Stimulated activated naive CD8-positive, alpha-beta T cell treated with anti-CD3 and anti-CD28 coated beads, Interleukin-15, Interleukin-2, amounts not matched to agents 100 ng/mL and 50 ng/mL, for 24 hours (primary cell): ENCODE measurements around the gene NPAS3.

Source experiments
- H3K27ac Mint-ChIP-seq: one replicate; pipeline ENCODE4 v1.8.0; 2021; ENCODE audit warnings: mild to moderate bottlenecking, mixed read lengths
- H3K27me3 Mint-ChIP-seq: one replicate; pipeline ENCODE4 v1.8.0; 2021; ENCODE audit warnings: mixed read lengths
- H3K36me3 Mint-ChIP-seq: one replicate; pipeline ENCODE4 v1.8.0; 2021; ENCODE audit warnings: low read depth, mixed read lengths
- H3K4me1 Mint-ChIP-seq: one replicate; pipeline ENCODE4 v1.8.0; 2021; ENCODE audit warnings: low read depth, mixed read lengths
- H3K4me3 Mint-ChIP-seq: one replicate; pipeline ENCODE4 v1.8.0; 2021; ENCODE audit warnings: mild to moderate bottlenecking, mixed read lengths
- H3K9me3 Mint-ChIP-seq: one replicate; pipeline ENCODE4 v1.8.0; 2021; ENCODE audit warnings: mixed read lengths

NPAS3 gene

GRCh38 chr14:33610121-33610520, 671.4 kb downstream of the NPAS3 start:
- H3K9me3 Mint-ChIP-seq: no peaks in the 10 kb centered on the region
- no peaks in the 10 kb centered on the region for H3K36me3 Mint-ChIP-seq
- H3K4me1 Mint-ChIP-seq: no peaks in the 10 kb centered on the region
- H3K4me3 Mint-ChIP-seq: no peak overlapping the region
- no peak overlapping the region for H3K27ac Mint-ChIP-seq
- no peaks in the 10 kb centered on the region for H3K27me3 Mint-ChIP-seq

GRCh38 chr14:33611405-33612196, 672.9 kb downstream of the NPAS3 start:
- Mint-ChIP-seq H3K27ac (no peak overlapping the region), H3K4me3 (no peak overlapping the region), H3K27me3 (no peaks in the 10 kb centered on the region), H3K4me1 (no peaks in the 10 kb centered on the region), H3K9me3 (no peaks in the 10 kb centered on the region), H3K36me3 (no peaks in the 10 kb centered on the region)

GRCh38 chr14:33612197-33612505, 673.5 kb downstream of the NPAS3 start:
- Mint-ChIP-seq H3K27me3 (no peaks in the 10 kb centered on the region), H3K36me3 (no peaks in the 10 kb centered on the region), H3K9me3 (no peaks in the 10 kb centered on the region), H3K4me1 (no peaks in the 10 kb centered on the region), H3K27ac (no peak overlapping the region), H3K4me3 (no peak overlapping the region)

DNA sequence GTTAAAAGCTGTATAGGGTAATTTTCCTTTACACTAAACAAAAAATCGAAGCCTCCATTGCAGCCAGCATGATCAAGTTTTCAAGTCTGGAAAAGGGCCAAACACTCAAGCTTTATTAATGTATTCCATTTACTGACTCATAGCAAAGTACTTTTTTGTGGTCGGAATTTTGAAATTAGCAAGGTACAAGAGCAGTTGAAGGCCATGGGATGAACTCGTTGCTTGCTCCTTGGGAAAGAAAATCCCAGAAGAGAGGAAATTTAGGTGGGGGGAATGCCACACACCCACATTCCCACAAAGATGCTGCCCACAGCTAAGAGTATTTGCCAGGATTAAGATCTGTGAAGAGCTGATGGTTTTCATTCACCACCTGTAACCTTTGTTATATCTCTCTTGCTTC, 678.5 kb downstream of the NPAS3 start:
- no peaks in the 10 kb centered on the region for H3K27me3 Mint-ChIP-seq
- H3K27ac Mint-ChIP-seq: no peak overlapping the region
- H3K9me3 Mint-ChIP-seq: no peaks in the 10 kb centered on the region
- H3K4me1 Mint-ChIP-seq: no peaks in the 10 kb centered on the region
- H3K36me3 Mint-ChIP-seq: no peaks in the 10 kb centered on the region
- H3K4me3 Mint-ChIP-seq: no peak overlapping the region

- H3K4me1 Mint-ChIP-seq: no peaks in the 10 kb centered on the region
- H3K9me3 Mint-ChIP-seq: no peaks in the 10 kb centered on the region
- no peaks in the 10 kb centered on the region for H3K36me3 Mint-ChIP-seq
- H3K27me3 Mint-ChIP-seq: no peaks in the 10 kb centered on the region
- no peak overlapping the region for H3K4me3 Mint-ChIP-seq
- H3K27ac Mint-ChIP-seq: no peak overlapping the region
Measured at GRCh38 chr14:33618361-33619105, 679.9 kb downstream of the NPAS3 start.

GRCh38 chr14:33622496-33622895, 683.8 kb downstream of the NPAS3 start:
- Mint-ChIP-seq H3K9me3 (no peaks in the 10 kb centered on the region), H3K4me1 (no peaks in the 10 kb centered on the region), H3K36me3 (no peaks in the 10 kb centered on the region), H3K4me3 (no peak overlapping the region), H3K27ac (no peak overlapping the region), H3K27me3 (no peaks in the 10 kb centered on the region)

GRCh38 chr14:33629792-33630191, 691.1 kb downstream of the NPAS3 start:
- Mint-ChIP-seq H3K9me3 (no peaks in the 10 kb centered on the region), H3K27ac (no peak overlapping the region), H3K36me3 (no peaks in the 10 kb centered on the region), H3K4me3 (no peak overlapping the region), H3K4me1 (no peaks in the 10 kb centered on the region), H3K27me3 (no peaks in the 10 kb centered on the region)

DNA sequence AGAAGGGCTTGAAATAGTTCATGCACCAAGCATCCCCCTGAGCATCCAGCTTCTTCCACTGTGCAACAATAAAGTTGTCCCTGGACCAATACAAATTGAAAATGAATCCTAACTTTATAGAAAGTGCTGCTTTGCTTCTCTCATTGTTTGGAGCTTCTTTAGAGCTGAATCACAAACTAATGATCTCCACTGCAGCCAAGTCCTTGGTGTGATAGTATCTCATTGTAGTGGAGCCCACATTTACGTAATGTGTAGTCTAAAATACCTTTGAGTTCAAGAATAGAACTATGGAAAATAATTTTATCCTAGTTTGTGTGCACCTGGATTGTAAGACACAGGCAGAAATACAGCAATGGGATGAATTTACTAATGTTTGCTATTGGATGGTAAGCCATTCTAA, 692.3 kb downstream of the NPAS3 start:
- H3K27ac Mint-ChIP-seq: no peak overlapping the region
- H3K9me3 Mint-ChIP-seq: no peaks in the 10 kb centered on the region
- no peaks in the 10 kb centered on the region for H3K27me3 Mint-ChIP-seq
- no peak overlapping the region for H3K4me3 Mint-ChIP-seq
- H3K4me1 Mint-ChIP-seq: no peaks in the 10 kb centered on the region
- H3K36me3 Mint-ChIP-seq: no peaks in the 10 kb centered on the region

- Mint-ChIP-seq H3K4me1 (no peaks in the 10 kb centered on the region), H3K36me3 (no peaks in the 10 kb centered on the region), H3K4me3 (no peak overlapping the region), H3K27me3 (no peaks in the 10 kb centered on the region), H3K27ac (no peak overlapping the region), H3K9me3 (no peaks in the 10 kb centered on the region)
Measured at GRCh38 chr14:33631441-33631840, 692.8 kb downstream of the NPAS3 start.

GRCh38 chr14:33634631-33635030, 696.0 kb downstream of the NPAS3 start:
- Mint-ChIP-seq H3K27ac (no peak overlapping the region), H3K4me1 (no peaks in the 10 kb centered on the region), H3K36me3 (no peaks in the 10 kb centered on the region), H3K27me3 (no peaks in the 10 kb centered on the region), H3K9me3 (no peaks in the 10 kb centered on the region), H3K4me3 (no peak overlapping the region)

DNA sequence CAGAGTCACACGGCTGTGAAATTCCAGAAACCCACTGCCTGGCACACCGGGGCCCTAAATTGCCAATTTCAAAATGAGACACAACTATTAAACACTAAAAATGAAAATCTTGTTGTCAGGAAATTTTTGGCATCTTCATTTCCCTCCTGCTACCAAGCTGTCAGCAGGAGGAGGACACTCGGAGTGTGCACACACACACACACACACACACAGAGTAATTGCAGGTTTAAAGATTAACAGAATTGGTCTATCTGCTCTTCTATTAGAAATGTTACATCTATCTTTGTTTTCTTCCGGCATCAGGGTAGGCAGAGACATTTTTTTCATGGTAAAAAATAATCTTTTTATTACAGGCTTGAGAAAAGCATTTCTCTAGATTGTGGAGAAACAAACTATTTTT, 698.0 kb downstream of the NPAS3 start:
- Mint-ChIP-seq H3K9me3 (no peaks in the 10 kb centered on the region), H3K4me1 (no peaks in the 10 kb centered on the region), H3K27me3 (no peaks in the 10 kb centered on the region), H3K4me3 (no peak overlapping the region), H3K27ac (no peak overlapping the region), H3K36me3 (no peaks in the 10 kb centered on the region)

GRCh38 chr14:33642080-33642479, 703.4 kb downstream of the NPAS3 start:
- Mint-ChIP-seq H3K9me3 (no peaks in the 10 kb centered on the region), H3K27me3 (peaks cover 3% of the 10 kb centered on the region), H3K4me3 (no peak overlapping the region), H3K27ac (no peak overlapping the region), H3K4me1 (no peaks in the 10 kb centered on the region), H3K36me3 (no peaks in the 10 kb centered on the region)

DNA sequence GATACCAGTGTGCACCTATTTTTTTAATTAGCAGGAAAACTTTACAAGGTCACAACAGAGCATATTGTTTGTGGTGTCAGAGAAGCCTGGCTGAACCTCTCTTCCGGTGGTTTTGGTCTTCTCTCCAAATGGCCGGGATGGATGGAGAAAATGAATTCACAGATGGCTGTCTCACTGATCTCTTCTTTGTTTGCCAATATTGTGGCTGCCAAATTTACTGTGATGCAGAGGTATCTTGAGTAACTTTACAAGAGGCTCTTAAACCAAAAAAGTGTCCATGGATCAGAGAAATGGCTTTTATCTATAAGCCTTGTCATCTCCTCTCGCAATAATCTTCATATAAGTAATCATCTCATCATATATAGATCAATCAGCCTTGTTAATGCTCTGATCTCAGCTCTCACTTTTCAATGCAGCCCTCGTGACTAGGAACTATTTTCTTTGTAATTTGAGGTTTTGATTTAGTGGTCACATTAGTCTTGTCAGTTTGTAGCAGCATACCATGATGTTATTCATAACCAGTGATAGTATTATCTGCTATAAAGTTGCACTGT, 704.1 kb downstream of the NPAS3 start:
- Mint-ChIP-seq H3K4me3 (no peak overlapping the region), H3K27me3 (peaks cover 3% of the 10 kb centered on the region), H3K9me3 (no peaks in the 10 kb centered on the region), H3K27ac (no peak overlapping the region), H3K4me1 (no peaks in the 10 kb centered on the region), H3K36me3 (no peaks in the 10 kb centered on the region)

DNA sequence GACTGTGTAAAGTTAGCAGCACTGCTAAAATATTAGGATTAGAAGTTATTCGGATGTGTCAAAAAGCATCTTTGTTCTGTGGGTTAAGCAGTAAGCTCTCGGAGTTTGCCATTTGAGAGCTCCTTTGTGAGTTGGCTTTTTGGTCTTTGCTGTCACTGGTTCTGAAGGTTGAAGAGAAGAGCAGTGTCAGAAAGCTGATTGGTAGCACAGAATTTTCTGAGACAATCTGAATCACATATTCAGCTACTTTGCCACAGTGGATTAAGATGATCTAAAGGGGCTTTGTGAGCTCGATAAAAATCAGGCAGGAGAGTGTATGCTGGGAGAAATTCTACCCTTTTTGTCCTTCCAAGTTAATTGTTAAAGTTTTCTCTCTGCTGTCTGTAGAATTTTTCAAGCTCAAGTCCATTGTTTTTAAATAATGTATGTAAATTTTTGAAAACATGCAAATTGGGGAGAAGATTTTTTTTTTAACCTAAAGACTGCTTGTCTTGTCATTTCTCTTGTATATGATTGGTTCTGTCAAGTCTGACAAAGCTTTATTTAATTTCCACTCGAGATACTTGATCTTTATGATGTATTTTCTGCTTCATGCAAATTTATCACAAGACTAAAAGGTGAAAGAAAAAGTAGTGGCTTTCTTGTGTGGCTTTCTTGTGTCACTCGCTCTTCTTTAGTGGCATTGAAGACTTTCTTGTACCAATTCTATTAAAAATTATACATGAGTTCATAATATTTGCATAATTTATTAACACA, 704.9 kb downstream of the NPAS3 start:
- H3K27ac Mint-ChIP-seq: no peak overlapping the region
- H3K36me3 Mint-ChIP-seq: no peaks in the 10 kb centered on the region
- H3K4me3 Mint-ChIP-seq: no peak overlapping the region
- H3K27me3 Mint-ChIP-seq: peaks cover 3% of the 10 kb centered on the region
- no peaks in the 10 kb centered on the region for H3K4me1 Mint-ChIP-seq
- H3K9me3 Mint-ChIP-seq: no peaks in the 10 kb centered on the region

DNA sequence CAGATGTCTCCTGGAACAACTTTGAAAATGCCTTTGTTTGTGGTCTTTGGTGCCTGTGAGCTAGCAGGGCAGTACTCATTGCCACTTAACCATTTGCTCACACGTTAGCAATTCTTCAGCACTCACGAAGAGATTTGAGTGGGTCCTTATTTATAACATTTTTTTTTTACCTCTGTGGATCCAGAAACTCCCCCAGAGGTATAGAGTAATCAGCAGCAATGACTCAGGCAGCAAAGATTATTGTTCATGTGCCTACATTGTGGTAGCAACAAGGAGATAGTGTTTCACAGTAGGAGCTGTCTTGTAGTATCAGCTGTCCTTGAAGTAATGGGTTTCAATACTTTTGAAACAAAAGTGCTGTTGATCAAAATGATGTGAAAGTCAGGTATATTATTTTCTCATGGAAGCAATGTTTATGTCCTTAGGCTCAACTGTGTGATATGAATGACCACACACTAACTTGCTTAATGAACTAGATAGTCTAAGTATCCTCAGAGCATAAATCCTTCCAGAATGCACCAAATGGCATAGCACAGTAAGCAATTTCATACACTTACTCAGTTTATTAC, 708.1 kb downstream of the NPAS3 start:
- Mint-ChIP-seq H3K27me3 (peaks cover 3% of the 10 kb centered on the region), H3K9me3 (no peaks in the 10 kb centered on the region), H3K4me3 (no peak overlapping the region), H3K27ac (no peak overlapping the region), H3K36me3 (no peaks in the 10 kb centered on the region), H3K4me1 (no peaks in the 10 kb centered on the region)
